Uterus (tissue), 2 donors: ENCODE results near the gene PCID2.

Experiments
- POLR2A ChIP-seq, 2 donors: fragments of 450-650 bp; IDR thresholded peaks; one replicate each; pipeline ENCODE4 v1.6.1; 2016; ENCODE audit warnings: antibody characterized with exemption in 2 of 2, mild to moderate bottlenecking in 1 of 2, moderate library complexity in 1 of 2
- TF ChIP-seq, protein P1 (sequence below), 4 experiments: fragments of 200-600 bp in 2 of 4; fragments of 450-650 bp in 2 of 4; sonication (generic) in 2 of 4; IDR thresholded peaks; one replicate each; pipeline ENCODE4 v1.5.1; 2016 to 2019; ENCODE audit warnings: antibody characterized with exemption in 4 of 4, mild to moderate bottlenecking in 2 of 4, moderate library complexity in 1 of 4

DNA sequence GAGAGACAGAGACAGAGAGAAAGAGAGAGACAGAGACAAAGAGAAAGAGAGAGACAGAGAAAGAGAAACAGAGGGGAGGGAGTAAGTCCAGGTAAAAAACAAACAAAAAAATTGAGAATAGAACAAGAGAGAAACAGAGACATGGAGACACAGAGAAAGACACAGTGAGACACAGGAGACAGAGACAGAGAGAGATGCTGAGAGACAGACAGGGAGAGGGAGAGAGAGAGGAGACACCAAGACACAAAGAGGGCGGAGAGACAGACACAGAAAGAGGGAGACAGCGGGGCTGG, 55.8 kb downstream of the PCID2 start:
- TF ChIP-seq, protein P1, sequence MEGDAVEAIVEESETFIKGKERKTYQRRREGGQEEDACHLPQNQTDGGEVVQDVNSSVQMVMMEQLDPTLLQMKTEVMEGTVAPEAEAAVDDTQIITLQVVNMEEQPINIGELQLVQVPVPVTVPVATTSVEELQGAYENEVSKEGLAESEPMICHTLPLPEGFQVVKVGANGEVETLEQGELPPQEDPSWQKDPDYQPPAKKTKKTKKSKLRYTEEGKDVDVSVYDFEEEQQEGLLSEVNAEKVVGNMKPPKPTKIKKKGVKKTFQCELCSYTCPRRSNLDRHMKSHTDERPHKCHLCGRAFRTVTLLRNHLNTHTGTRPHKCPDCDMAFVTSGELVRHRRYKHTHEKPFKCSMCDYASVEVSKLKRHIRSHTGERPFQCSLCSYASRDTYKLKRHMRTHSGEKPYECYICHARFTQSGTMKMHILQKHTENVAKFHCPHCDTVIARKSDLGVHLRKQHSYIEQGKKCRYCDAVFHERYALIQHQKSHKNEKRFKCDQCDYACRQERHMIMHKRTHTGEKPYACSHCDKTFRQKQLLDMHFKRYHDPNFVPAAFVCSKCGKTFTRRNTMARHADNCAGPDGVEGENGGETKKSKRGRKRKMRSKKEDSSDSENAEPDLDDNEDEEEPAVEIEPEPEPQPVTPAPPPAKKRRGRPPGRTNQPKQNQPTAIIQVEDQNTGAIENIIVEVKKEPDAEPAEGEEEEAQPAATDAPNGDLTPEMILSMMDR (IDR thresholded peaks at IDR 0.05): no peak
- TF ChIP-seq POLR2A (IDR thresholded peaks at IDR 0.05): no peak
